ENCODE measurements around the gene UNCX.

DNA sequence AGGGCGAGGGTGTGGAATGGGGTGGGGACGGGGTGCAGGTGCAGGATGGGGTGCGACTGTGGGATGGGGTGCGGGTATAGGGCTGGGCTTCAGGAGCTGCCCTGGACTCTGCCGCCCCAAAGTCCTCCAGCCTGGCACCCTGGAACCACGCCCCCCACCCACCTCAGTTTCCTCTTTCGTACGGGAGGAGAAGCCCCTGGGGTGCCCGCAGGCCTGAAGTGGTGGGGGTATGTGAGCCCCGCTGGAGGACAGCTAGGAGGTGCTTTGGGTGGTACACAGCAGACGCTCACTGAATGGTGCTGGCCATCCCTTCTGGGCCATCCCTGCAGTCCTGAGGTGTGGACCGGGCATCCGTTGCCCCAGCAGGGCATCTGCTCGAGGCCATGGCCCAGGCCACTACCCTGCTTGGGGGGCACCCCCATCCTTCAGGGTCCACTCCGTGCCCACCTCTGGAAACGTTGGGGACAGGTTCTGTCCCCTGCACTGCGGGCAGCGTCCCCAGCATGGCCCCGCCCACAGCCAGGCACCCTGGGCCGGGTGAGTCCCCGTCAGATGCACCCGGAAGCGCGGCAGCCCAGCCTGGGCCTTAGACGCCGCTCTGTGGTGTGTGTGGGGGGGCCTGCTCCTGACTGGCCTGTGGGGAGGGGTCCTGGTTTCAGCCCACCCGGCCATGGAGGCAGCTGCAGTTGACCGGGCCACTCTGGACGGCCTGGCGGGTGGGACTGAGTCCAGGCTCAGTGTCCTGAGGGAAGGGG lies 41.6 kb downstream of the UNCX start:
- no peak for TF ChIP-seq POLR2A (IDR thresholded peaks at IDR 0.05)
- TF ChIP-seq, protein P1, sequence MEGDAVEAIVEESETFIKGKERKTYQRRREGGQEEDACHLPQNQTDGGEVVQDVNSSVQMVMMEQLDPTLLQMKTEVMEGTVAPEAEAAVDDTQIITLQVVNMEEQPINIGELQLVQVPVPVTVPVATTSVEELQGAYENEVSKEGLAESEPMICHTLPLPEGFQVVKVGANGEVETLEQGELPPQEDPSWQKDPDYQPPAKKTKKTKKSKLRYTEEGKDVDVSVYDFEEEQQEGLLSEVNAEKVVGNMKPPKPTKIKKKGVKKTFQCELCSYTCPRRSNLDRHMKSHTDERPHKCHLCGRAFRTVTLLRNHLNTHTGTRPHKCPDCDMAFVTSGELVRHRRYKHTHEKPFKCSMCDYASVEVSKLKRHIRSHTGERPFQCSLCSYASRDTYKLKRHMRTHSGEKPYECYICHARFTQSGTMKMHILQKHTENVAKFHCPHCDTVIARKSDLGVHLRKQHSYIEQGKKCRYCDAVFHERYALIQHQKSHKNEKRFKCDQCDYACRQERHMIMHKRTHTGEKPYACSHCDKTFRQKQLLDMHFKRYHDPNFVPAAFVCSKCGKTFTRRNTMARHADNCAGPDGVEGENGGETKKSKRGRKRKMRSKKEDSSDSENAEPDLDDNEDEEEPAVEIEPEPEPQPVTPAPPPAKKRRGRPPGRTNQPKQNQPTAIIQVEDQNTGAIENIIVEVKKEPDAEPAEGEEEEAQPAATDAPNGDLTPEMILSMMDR (IDR thresholded peaks at IDR 0.05) = no peak

All from adrenal gland (tissue), 5 donors.